Activated CD4-positive, alpha-beta T cell treated with anti-CD3 and anti-CD28 coated beads, Interleukin-2, amount 50 U/mL, for 4 hours (primary cell): ENCODE results near the gene CD226.
"Not testable (repeated sequence)": the region's sequence is repeated elsewhere in the genome, so short reads cannot be mapped to it uniquely, and the experiment has no call there.

Experiments
- DNase-seq, 2 experiments: peaks; one replicate each; pipeline ENCODE4 v3.0.0-alpha.2; 2020

The CD226 gene

GRCh38 chr18:69947361-69948133 lies at the start of gene CD226:
Gene CD226 (minus strand): TSS chr18:69947873. CDS start chr18:69947406, 467 bp downstream.
- DNase-seq: no peak

DNA sequence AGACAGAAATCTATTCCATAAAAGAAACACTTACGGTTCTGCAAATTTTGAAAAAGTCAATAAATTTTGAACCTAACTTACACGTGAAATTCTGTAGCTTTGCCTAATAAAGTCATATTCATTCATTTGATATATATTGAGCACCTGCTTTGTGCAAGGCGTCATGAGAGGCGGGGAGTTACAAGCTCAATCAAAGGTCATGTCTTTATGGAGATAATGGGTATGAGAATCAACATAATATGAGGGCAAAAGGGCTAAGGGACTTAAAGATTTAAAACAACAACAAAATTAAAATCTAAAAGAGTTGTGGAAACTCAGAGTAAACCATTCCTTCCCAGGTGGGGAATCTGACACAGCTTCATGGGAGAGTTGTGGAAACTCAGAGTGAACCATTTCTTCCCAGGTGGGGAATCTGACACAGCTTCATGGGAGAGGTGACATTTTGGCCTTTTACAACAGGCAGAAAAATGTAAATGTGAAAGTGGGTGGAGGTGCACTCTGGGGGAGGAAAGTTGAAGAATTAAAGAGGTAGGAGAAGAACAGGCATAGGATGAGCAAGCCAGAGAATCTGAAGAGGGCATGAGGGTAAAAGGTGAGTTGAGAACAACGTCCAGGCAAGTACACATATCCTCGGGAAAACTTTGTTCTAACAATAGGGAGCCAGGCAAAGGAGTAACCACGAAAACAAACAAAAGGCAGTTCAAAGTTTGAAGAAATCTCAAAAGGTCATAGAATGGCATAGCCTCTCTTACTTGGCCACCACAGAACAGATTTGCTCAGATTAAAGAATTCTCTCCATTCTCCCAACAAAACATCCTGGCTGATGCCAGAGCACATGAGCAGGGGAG lies 49.5 kb upstream of the CD226 start:
- DNase-seq: no peak

GRCh38 chr18:69996417-69996816 lies 48.7 kb upstream of the CD226 start:
- DNase-seq: no peak

DNA sequence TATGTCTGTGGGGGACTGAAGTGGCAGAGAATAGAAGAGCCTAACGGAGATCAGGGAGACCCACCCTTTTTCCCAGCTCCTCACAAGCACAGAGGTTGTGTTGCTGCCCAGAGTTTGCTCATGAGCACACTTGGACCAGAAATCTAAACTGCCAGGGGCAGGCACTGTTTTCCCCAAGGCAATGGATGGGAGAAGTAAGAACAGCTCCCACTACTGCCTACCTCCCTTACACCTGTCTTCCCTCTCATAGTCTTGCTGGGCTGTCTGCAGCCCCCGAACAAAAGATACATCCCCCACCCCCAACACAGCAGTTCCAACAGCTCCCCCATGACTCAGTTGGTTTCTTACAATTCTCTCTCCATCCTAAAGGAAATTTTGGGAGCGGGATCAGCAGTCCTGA lies 48.1 kb upstream of the CD226 start:
- DNase-seq: no peak

- DNase-seq: no peak
Measured at GRCh38 chr18:69992776-69993175, 45.1 kb upstream of the CD226 start.

GRCh38 chr18:69987870-69988269 lies 40.2 kb upstream of the CD226 start:
- no peak for DNase-seq

GRCh38 chr18:69985239-69985638 lies 37.6 kb upstream of the CD226 start:
- DNase-seq: no peak

GRCh38 chr18:69982417-69982816 lies 34.7 kb upstream of the CD226 start:
- DNase-seq: no peak

DNA sequence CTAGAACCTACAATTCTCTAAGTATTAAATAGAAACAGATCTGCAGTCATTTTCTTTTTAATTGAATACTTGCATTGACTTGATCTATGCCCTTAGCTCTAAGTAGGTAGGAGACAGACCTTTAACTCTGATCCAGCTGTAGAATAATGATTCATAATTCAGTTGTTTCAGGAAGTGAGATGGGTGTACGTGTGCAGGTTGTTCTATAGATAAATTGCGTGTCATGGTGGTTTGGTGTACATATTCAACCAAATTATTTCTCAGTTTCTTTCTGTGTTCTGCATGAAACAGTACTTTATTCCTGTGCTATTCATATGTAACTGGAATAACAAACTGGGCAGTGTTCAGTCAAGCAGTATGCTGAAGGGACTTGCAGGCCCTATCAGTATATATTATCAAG lies 34.3 kb upstream of the CD226 start:
- no peak for DNase-seq

GRCh38 chr18:69980982-69981804 lies 33.5 kb upstream of the CD226 start:
- DNase-seq: no peak

DNA sequence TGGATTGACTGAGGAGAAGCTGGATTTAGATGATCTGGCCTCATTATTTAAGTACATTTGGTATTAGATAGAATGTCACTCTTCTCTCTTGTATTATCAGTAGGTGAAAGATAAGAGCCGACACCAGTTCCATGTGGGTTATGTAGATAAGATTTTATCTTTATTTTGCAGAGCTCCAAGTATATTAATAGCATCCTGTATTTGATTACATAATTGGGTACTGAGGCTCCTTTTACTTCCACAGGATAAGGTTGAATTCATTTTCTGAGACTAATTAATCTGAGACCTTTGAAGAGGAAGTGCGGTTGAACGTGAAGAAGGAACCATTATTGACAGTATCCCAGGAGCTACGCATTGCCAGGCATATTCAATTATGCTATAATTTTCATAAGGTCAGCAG lies 32.8 kb upstream of the CD226 start:
- no peak for DNase-seq

- DNase-seq: no peak
Measured at GRCh38 chr18:69978732-69979715, 31.4 kb upstream of the CD226 start.

GRCh38 chr18:69975294-69975693 lies 27.6 kb upstream of the CD226 start:
- not testable (repeated sequence) for DNase-seq

DNA sequence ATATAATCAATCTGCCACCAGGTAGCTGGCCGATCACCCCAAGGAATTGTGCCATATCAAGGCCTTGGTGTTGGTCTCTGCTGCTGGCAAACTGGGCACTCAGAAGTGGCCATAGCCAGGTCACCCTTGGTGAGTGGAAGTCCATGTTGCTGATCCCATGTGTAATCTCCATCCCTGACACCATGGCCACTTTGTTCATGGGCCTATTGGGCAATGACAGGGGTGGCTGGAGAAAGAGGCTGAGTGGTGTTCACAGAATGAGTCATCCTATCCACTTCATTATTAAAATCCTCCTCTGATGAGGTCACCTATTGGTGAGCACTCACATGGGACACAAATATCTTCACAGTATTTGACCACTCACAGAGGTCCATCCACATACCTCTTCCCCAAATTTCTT lies 26.7 kb upstream of the CD226 start:
- DNase-seq: no peak

DNA sequence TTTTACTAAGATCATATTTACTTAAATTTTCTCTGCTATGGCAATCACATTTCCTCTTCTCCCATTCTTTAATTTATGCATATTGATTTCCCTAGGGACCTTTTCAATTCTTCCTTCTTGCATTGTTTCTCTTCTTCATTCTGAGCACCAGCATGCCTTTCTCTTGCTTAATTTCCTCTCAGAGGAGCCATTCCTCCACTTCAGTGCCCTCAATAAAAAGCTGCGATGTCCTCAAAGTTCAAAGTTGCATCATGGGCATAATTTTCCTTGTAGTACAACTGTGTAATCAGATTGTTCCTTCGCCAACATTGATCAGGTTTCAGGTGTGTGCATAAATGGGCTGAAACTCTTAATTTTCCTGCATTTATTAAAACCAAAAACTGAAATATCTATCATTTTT lies 21.8 kb upstream of the CD226 start:
- DNase-seq: no peak

GRCh38 chr18:69968039-69968438 lies 20.4 kb upstream of the CD226 start:
- DNase-seq: no peak

DNA sequence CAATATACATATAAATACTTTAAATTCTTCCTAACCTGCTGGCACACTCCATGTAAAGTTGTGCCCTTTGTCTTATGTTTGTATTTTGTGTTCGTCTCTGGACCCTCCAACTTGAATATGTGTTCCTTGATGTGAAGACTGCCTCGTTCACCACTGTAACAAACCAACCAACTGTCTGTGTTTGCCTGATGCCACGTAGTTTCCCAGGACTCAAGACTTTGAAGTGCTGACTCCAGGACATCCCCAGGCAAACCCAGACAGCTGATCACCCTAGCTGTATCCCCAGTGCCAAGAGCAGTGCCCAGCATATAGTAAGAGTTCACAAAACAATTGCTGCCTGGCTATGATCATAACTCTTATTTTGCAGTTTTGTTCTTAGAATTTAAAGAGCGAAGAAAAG lies 15.5 kb upstream of the CD226 start:
- no peak for DNase-seq

- no peak for DNase-seq
Measured at GRCh38 chr18:69961718-69962117, 14.0 kb upstream of the CD226 start.

DNA sequence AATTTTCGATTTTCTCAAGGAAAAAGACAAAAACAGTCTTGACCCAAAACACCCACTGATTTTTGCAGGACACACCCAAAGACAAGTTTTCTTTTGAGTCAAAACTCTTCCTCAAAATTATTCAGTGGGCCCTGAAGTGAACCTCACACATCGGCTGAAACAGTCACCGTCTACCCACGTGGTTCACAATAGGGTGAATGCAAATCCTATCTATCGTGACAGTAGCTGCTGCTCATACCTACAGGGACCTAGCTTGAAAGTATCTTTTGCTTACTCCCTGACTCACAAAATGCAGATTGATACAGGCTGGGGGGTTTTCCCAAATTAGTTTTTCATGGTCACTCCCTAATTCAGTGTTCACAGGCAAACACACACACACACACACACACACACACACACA lies 10.7 kb upstream of the CD226 start:
- DNase-seq: no peak

DNA sequence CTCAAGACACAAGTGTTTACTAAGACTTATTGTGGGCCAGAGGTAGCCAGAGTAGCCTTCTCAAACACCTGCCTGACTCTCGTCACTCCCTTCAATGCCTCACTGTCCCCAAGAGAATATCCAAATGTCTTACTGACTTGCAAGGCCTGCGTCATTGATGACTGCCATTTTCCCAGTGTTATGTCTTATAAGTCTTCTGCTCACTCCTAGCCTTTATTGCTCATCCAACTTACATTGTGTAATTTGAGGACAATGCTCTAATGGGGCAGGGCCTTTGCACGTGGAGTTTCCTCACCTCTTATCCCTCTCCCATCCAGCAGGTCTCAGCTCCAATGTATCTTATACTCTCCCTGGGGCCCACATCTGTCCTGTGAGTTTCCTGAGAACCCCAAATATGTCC lies 10.1 kb upstream of the CD226 start:
- no peak for DNase-seq

DNA sequence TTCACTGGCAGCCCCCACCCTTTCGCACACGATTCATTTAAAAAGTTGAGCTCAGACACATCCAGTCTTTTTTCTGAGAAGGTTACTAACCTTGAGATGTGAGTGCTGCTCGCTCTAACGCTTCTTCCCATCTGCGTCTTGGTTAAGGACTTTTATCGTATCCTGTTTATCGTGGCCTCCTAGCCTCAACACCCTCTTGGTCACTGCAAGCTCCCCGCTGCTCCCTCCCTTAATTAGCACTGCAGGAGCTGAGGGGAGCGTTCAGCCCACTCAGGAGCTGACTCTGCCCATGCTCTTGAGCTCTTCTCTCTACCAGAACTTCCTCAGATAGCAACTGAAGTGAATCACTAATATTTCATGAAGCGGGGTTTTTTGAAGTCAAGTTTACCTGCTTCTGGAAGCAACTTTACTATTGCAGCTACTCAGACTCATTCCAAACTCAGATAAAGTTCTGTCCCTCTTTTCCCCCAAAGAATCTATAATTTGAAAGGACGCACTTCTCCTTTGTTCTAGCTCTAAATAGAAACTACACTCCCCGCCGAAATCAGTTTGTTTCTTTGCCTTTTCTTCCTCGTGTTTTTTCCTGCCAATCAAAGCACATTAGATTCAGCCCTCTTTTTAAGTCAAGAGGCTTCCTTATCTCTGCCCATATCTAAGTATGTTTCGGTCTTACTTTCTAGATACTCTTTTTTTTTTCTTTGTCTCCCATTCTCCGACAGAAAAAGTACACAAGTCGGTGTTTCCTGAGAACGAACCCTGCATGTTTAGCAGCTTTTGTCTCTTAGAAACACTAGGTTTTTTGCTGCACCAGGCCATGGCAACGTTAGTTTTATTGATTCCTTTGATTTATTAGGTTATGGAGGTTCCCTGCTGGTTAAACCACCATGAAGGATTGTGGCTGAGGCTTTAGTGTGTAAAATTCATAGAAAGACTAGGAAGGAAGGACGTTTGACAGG lies 9.3 kb upstream of the CD226 start:
- DNase-seq: no peak
